HEK293 (cell line): ENCODE measurements around the gene PRKCQ.

Experiments used
- CTCF ChIA-PET: fragments of 350-600 bp; formaldehyde crosslinking; extraction: SDS; loops from one replicate; lab custom pipeline; 2021; ENCODE audit warnings: antibody characterized with exemption; lab: Yijun Ruan, JAX
- POLR2A ChIA-PET: fragments of 300-600 bp; formaldehyde crosslinking; extraction: SDS; loops from one replicate; lab custom pipeline; 2020; ENCODE audit warnings: antibody characterized with exemption, inconsistent platforms; lab: Yijun Ruan, JAX
- H3K27ac ChIP-seq: fragments of 200-500 bp; sonication (Bioruptor generic); 2 replicates; pipeline ENCODE4 v1.5.1; 2014; ENCODE audit warnings: low read depth, low read length, control low read depth, inconsistent platforms; ENCODE audit errors: extremely low read depth
- H3K36me3 ChIP-seq, 2 experiments: fragments of 200-500 bp in 1 of 2; sonication (Bioruptor generic) in 1 of 2; 1 replicate in 1 of 2; 2 replicates in 1 of 2; pipeline ENCODE4 v1.5.1; 2014 to 2017; ENCODE audit warnings: inconsistent platforms in 2 of 2, low read length in 2 of 2; ENCODE audit not compliant: control insufficient read depth in 2 of 2, insufficient read depth in 1 of 2
- H3K4me1 ChIP-seq: fragments of 200-500 bp; sonication (Bioruptor generic); 2 replicates; pipeline ENCODE4 v1.5.1; 2014; ENCODE audit warnings: mild to moderate bottlenecking, low read length, inconsistent platforms; ENCODE audit not compliant: control insufficient read depth, insufficient read depth
- H3K4me3 ChIP-seq: 2 replicates; pipeline ENCODE4 v1.5.1; 2011; ENCODE audit warnings: low read depth, mild to moderate bottlenecking, control low read depth, low read length, moderate library complexity
- H3K9me3 ChIP-seq: fragments of 200-500 bp; sonication (Bioruptor generic); 2 replicates; pipeline ENCODE4 v1.5.1; 2014; ENCODE audit warnings: low read depth, low read length, inconsistent platforms; ENCODE audit not compliant: control insufficient read depth, insufficient read depth
- ATF2 ChIP-seq: fragments of 450-650 bp; formaldehyde crosslinking; IDR thresholded peaks from 2 replicates; pipeline ENCODE4 v1.5.1; 2016; ENCODE audit warnings: missing biosample characterization, missing genetic modification characterization, low read depth
- HIC1 ChIP-seq: fragments of 450-650 bp; formaldehyde crosslinking; IDR thresholded peaks from 2 replicates; pipeline ENCODE4 v1.5.1; 2016; ENCODE audit warnings: missing biosample characterization, missing genetic modification characterization
- OVOL3 ChIP-seq: fragments of 450-650 bp; formaldehyde crosslinking; IDR thresholded peaks from 2 replicates; pipeline ENCODE4 v1.5.1; 2016; ENCODE audit warnings: missing biosample characterization, missing genetic modification characterization
- SCRT1 ChIP-seq: fragments of 450-650 bp; formaldehyde crosslinking; IDR thresholded peaks from 2 replicates; pipeline ENCODE4 v1.5.1; 2016; ENCODE audit warnings: missing biosample characterization, missing genetic modification characterization, borderline replicate concordance
- SCRT2 ChIP-seq: fragments of 450-650 bp; formaldehyde crosslinking; IDR thresholded peaks from 2 replicates; pipeline ENCODE4 v1.5.1; 2016; ENCODE audit warnings: missing biosample characterization, missing genetic modification characterization
- ZFHX2 ChIP-seq: fragments of 450-650 bp; formaldehyde crosslinking; conservative IDR thresholded peaks from 2 replicates; pipeline ENCODE4 v1.5.1; 2016; ENCODE audit warnings: missing biosample characterization, missing genetic modification characterization
- ZFP41 ChIP-seq: fragments of 450-650 bp; formaldehyde crosslinking; IDR thresholded peaks from 2 replicates; pipeline ENCODE4 v1.5.1; 2016; ENCODE audit warnings: missing biosample characterization, missing genetic modification characterization, borderline replicate concordance
- ZNF280D ChIP-seq: fragments of 450-650 bp; formaldehyde crosslinking; IDR thresholded peaks from 2 replicates; pipeline ENCODE4 v1.5.1; 2016; ENCODE audit warnings: missing biosample characterization, missing genetic modification characterization
- ZNF391 ChIP-seq: fragments of 450-650 bp; formaldehyde crosslinking; IDR thresholded peaks from 2 replicates; pipeline ENCODE4 v1.5.1; 2016; ENCODE audit warnings: low read depth, missing biosample characterization, missing genetic modification characterization, borderline replicate concordance
- ZNF423 ChIP-seq: fragments of 450-650 bp; formaldehyde crosslinking; IDR thresholded peaks from 2 replicates; pipeline ENCODE4 v1.5.1; 2016; ENCODE audit warnings: missing biosample characterization, missing genetic modification characterization
- ZNF518A ChIP-seq: fragments of 450-650 bp; formaldehyde crosslinking; conservative IDR thresholded peaks from 2 replicates; pipeline ENCODE4 v1.5.1; 2016; ENCODE audit warnings: low read depth, missing biosample characterization, missing genetic modification characterization
- ZNF621 ChIP-seq: fragments of 450-650 bp; formaldehyde crosslinking; IDR thresholded peaks from 2 replicates; pipeline ENCODE4 v1.5.1; 2017; ENCODE audit warnings: missing biosample characterization, missing genetic modification characterization
- ZNF629 ChIP-seq: fragments of 450-650 bp; formaldehyde crosslinking; IDR thresholded peaks from 2 replicates; pipeline ENCODE4 v1.5.1; 2017; ENCODE audit warnings: missing biosample characterization, missing genetic modification characterization
- ZNF704 ChIP-seq: fragments of 450-650 bp; formaldehyde crosslinking; IDR thresholded peaks from 2 replicates; pipeline ENCODE4 v1.5.1; 2016; ENCODE audit warnings: missing biosample characterization, missing genetic modification characterization

Gene PRKCQ

GRCh38 chr10:6492896-6493295 lies 87.2 kb downstream of the PRKCQ start (continued):
- TF ChIP-seq ZNF280D (tag by site-specific recombination) (no peak), ZNF423 (tag by site-specific recombination) (no peak), ZNF704 (tag by site-specific recombination) (no peak)

GRCh38 chr10:6491841-6492609 lies 88.1 kb downstream of the PRKCQ start:
- Histone ChIP-seq H3K4me1 (no peaks in the 10 kb centered on the region), H3K9me3 (no peaks in the 10 kb centered on the region), H3K36me3 (peaks cover 0 to 16% of the 10 kb centered on the region in 2 experiments; a peak in 1 of 3 replicates), H3K4me3 (no peak overlapping the region), H3K27ac (no peak overlapping the region)
- no peak for TF ChIP-seq ZNF391
- TF ChIP-seq OVOL3 (tag by site-specific recombination), result no peak
- no peak for TF ChIP-seq ZFHX2
- ChIA-PET CTCF (no interaction called here), POLR2A (no interaction called here)

- CTCF ChIA-PET, result no interaction called here
- H3K27ac ChIP-seq, result no peak overlapping the region
- H3K4me3 ChIP-seq, result no peak overlapping the region
- TF ChIP-seq SCRT2 (tag by site-specific recombination) (peak; percentile 84), ZFP41 (tag by site-specific recombination) (no peak), SCRT1 (tag by site-specific recombination) (peak; percentile 85)
- H3K4me1 ChIP-seq, result no peaks in the 10 kb centered on the region
- peaks cover 0 to 16% of the 10 kb centered on the region in 2 experiments; a peak in 1 of 3 replicates for H3K36me3 ChIP-seq
- POLR2A ChIA-PET, result no interaction called here
- no peaks in the 10 kb centered on the region for H3K9me3 ChIP-seq
Measured at GRCh38 chr10:6490614-6491013, 89.5 kb downstream of the PRKCQ start.

- POLR2A ChIA-PET, result no interaction called here
- TF ChIP-seq HIC1 (tag by site-specific recombination), result no peak
- 0 out of 2 replicates have a peak, but pooled peaks have one; percentile 17 for TF ChIP-seq ATF2
- no peak for TF ChIP-seq ZNF518A (tag by site-specific recombination)
- no peak for TF ChIP-seq ZNF621
- 0 out of 2 replicates have a peak, but pooled peaks have one; percentile 42 for TF ChIP-seq ZNF629 (tag by site-specific recombination)
- TF ChIP-seq, all 188 proteins: peak for 2
- Histone ChIP-seq H3K9me3 (no peaks in the 10 kb centered on the region), H3K27ac (no peak overlapping the region), H3K36me3 (peaks cover 0 to 14% of the 10 kb centered on the region in 2 experiments; a peak in 1 of 3 replicates), H3K4me1 (no peaks in the 10 kb centered on the region), H3K4me3 (no peak overlapping the region)
- CTCF ChIA-PET, result no interaction called here
Measured at GRCh38 chr10:6487920-6488319, 92.2 kb downstream of the PRKCQ start.
